Measurements from ENCODE around the gene RAC2. TPM values are rescaled to one million over a fixed set of nuclear protein-coding genes. Genes with fewer than 3 reads are reported as not detected.

Gene RAC2
- total and polyA plus RNA-seq, 7 donors, result 0.90 to 5.0 (median 2.3) TPM

GRCh38 chr22:37208401-37209139 lies 35.5 kb downstream of the RAC2 start:
- ATAC-seq (no peak), DNase-seq (peak in 1 of 2 donors; percentile 33)
- Histone ChIP-seq H3K9me3 (no peaks in the 10 kb centered on the region), H3K4me3 (no peak overlapping the region), H3K4me1 (no peaks in the 10 kb centered on the region), H3K36me3 (ENCODE audit: insufficient read depth in 1 of 2, low read depth in 1 of 2) (no peaks in the 10 kb centered on the region), H3K27me3 (ENCODE audit: insufficient read depth in 3 of 3, low read length in 2 of 3) (peaks cover 0 to 22% (median 5%) of the 10 kb centered on the region in 3 donors), H3K27ac (no peak overlapping the region)
- WGBS, 3 donors, result 68 to 79% (median 74%) methylated on average over 7 of the region's 7 CpGs
- TF ChIP-seq CTCF (IDR thresholded peaks at IDR 0.05), result no peak
- intact Hi-C loops (cut with DNase I), result no loop called here

GRCh38 chr22:37207981-37208380 lies 36.1 kb downstream of the RAC2 start:
- no peaks in the 10 kb centered on the region for H3K9me3 ChIP-seq
- H3K27me3 ChIP-seq (ENCODE audit: insufficient read depth in 3 of 3, low read length in 2 of 3), result peaks cover 0 to 16% (median 4%) of the 10 kb centered on the region in 3 donors
- H3K36me3 ChIP-seq (ENCODE audit: insufficient read depth in 1 of 2, low read depth in 1 of 2), result no peaks in the 10 kb centered on the region
- H3K4me3 ChIP-seq, result no peak overlapping the region
- DNase-seq (no peak), ATAC-seq (no peak)
- no peaks in the 10 kb centered on the region for H3K4me1 ChIP-seq
- TF ChIP-seq CTCF (IDR thresholded peaks at IDR 0.05), result no peak
- intact Hi-C loops (cut with DNase I), result no loop called here
- no peak overlapping the region for H3K27ac ChIP-seq
- WGBS, 3 donors, result 83 to 91% (median 87%) methylated on average over 7 of the region's 7 CpGs

GRCh38 chr22:37206841-37207821 lies 36.9 kb downstream of the RAC2 start:
- TF ChIP-seq CTCF (IDR thresholded peaks at IDR 0.05), result no peak
- WGBS, 3 donors, result 86 to 90% (median 87%) methylated on average over 70 to 71 of the region's 71 CpGs
- ATAC-seq, result no peak
- H3K27ac ChIP-seq, result no peak overlapping the region
- H3K9me3 ChIP-seq, result no peaks in the 10 kb centered on the region
- H3K27me3 ChIP-seq (ENCODE audit: insufficient read depth in 3 of 3, low read length in 2 of 3), result peaks cover 0 to 12% (median 3%) of the 10 kb centered on the region in 3 donors
- peak in 1 of 2 donors; percentile 40 for DNase-seq
- intact Hi-C loops (cut with DNase I), result no loop called here
- no peak overlapping the region for H3K4me3 ChIP-seq
- H3K4me1 ChIP-seq, result no peaks in the 10 kb centered on the region
- no peaks in the 10 kb centered on the region for H3K36me3 ChIP-seq (ENCODE audit: insufficient read depth in 1 of 2, low read depth in 1 of 2)

GRCh38 chr22:37206118-37206840 lies 37.8 kb downstream of the RAC2 start:
- Histone ChIP-seq H3K9me3 (no peaks in the 10 kb centered on the region), H3K27ac (no peak overlapping the region), H3K4me3 (no peak overlapping the region), H3K27me3 (ENCODE audit: insufficient read depth in 3 of 3, low read length in 2 of 3) (peaks cover 0 to 6% (median 2%) of the 10 kb centered on the region in 3 donors), H3K36me3 (ENCODE audit: insufficient read depth in 1 of 2, low read depth in 1 of 2) (no peaks in the 10 kb centered on the region), H3K4me1 (no peaks in the 10 kb centered on the region)
- TF ChIP-seq CTCF (IDR thresholded peaks at IDR 0.05), result no peak
- WGBS, 3 donors, result 80 to 84% (median 82%) methylated on average over 16 of the region's 16 CpGs
- intact Hi-C loops (cut with DNase I), result no loop called here
- DNase-seq (peak in 1 of 2 donors; percentile 38), ATAC-seq (no peak)
